ENCODE results near the gene SELENOV.

The SELENOV gene

DNA sequence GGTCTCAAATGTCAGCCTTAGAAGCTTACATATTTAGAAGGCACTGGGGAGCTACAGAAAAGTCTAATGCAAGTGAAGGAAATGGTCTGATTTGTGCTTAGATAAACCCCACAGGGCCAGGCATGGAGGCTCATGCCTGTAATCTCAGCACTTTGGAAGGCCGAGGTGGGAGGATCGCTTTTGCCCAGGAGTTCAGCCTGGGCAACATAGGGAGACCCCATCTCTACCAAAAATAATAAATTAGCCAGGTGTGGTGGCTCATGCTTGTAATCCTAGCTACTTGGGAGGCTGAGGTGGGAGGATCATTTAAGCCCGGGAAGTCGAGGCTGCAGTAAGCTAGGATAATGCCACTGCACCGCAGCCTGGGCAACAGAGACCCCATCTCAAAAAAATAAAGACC, 18.9 kb upstream of the SELENOV start:
- DNase-seq: no peak

GRCh38 chr19:39497701-39497995, 17.3 kb upstream of the SELENOV start:
- DNase-seq: peak; percentile 4

GRCh38 chr19:39497996-39498797, 16.7 kb upstream of the SELENOV start:
- no peak for DNase-seq

GRCh38 chr19:39498798-39499642, 15.9 kb upstream of the SELENOV start, which contains the start of gene DLL3:
Gene DLL3, plus strand, starts transcription at chr19:39498947. Its CDS starts 28 bp downstream, at chr19:39498975.
- no peak for DNase-seq

DNA sequence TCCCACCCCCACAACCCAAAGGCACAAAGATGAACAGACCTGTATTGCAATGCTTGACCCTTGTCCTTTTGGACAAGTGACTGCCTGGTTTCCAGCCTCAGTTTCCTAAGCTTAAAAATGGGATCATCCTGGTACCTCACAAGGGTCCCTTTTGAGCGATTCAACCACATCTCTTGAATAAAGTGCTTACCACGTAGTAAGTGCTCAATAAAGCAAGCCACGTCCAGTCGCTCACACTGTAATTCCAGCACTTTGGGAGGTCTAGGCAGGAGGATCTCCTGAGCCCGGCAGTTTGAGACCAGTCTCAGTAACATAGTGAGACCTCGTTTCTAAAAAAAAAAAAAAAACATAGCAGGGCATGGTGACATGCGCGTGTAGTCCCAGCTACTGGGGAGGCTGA, 15.0 kb upstream of the SELENOV start:
- DNase-seq: no peak

DNA sequence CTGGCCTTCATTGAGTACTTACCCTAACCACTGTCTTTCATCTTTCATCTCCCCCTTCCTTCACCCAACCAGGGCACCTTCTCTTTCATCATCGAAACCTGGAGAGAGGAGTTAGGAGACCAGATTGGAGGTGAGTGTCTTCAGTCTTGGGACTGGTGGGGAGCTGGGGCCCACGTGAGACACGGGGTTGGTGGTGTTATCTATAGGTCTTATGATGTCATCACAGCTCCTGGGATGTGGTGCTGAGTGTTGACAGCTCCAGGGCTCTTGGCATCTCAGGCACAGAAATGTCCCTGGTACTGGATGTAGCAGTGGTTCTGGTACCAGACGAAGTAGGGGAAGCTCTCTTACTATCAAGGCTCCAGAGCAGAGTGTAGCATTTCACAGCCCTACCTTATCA, 14.4 kb upstream of the SELENOV start:
- DNase-seq: no peak

GRCh38 chr19:39501340-39501739, 13.6 kb upstream of the SELENOV start:
- DNase-seq: no peak

- DNase-seq: peak; percentile 33
These were observed 12.1 kb upstream of the SELENOV start for GRCh38 chr19:39502640-39503417.

DNA sequence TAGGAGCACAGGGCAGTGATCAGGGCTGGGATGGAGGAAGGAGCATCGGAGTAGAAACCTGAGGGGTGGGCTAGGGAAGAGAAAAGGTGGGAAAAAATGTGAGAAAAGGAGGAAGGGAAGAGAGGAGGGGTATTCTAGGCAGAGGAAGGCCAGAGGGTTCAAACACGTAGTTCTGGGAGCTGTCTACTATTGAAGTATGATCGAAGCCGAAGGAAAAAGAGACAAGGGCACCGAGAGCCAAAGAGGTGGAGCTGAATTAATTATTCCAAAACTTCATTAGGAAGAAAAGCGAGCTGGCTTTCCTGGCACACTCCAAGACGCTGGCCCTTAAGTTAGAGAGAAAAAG, 8.4 kb upstream of the SELENOV start:
- no peak for DNase-seq

GRCh38 chr19:39506944-39507714, 7.8 kb upstream of the SELENOV start:
- DNase-seq: peak; percentile 65

- DNase-seq: no peak
These were observed 7.1 kb upstream of the SELENOV start for GRCh38 chr19:39507715-39508364.

DNA sequence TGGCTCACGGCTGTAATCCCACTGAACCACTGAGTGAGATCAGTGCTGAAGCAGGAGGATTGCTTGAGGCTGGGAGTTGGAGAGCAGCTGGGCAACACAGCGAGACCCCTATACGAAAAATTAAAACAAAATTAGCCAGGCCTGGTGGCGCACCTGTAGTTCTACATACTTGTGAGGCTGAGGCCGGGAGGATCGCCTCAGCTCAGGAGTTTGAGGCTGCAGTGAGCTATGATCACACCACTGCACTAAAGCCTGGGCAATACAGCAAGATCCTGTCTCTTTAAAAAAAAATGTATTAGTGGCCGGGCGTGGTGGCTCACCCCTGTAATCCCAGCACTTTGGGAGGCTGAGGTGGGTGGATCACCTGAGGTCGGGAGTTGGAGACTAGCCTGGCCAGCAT, 6.3 kb upstream of the SELENOV start:
- DNase-seq: no peak

- no peak for DNase-seq
These were observed 5.7 kb upstream of the SELENOV start for GRCh38 chr19:39509233-39509632.

- DNase-seq: no peak
These were observed 2.0 kb upstream of the SELENOV start for GRCh38 chr19:39512988-39513387.

- no peak for DNase-seq
These were observed 732 bp downstream of the SELENOV start for GRCh38 chr19:39515551-39516191.

- no peak for DNase-seq
These were observed 1.3 kb downstream of the SELENOV start for GRCh38 chr19:39516270-39516669.

GRCh38 chr19:39517432-39517831, 2.5 kb downstream of the SELENOV start:
- no peak for DNase-seq

DNA sequence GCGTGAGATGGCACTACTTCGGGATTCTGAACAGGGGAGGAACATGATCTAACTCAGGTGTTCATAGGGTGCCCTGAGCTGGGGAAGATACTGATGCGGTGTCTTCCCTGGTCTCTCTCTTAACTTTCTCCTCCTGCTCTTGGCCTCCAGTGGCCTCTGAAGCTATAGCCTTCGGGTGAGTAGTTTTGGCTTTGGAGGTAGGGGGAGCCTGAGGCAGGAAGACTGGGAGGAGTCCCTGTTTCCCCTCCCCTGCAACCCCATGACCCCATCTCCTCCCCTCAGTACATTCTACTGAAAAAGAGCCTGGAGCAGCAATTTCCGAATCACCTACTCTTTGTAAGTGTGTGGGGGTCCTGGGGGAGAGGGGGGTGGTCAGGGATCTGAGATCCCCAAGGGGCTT, 3.5 kb downstream of the SELENOV start:
- no peak for DNase-seq

DNA sequence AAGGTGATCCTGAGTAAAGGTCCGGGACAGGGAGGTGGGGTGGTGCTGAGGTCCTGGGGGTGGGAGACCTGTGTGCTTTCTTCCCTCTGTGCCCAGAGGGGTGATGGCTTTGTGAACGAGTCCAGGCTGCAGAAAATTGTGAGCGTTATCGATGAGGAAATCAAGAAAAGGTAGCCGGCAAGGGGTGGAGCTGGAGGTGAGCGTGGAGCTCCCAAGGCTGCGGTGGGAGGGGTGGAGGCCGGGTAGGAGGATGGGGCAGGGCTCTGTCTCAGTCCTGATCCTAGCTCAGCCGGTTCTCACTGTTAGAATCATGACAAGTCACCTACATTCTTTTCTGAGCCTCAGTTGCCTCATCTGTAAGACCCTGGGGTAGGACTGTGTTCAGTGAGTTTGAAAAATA, 4.0 kb downstream of the SELENOV start:
- DNase-seq: no peak

GRCh38 chr19:39520541-39521484, 5.9 kb downstream of the SELENOV start:
- no peak for DNase-seq

- DNase-seq: no peak
These were observed 9.6 kb downstream of the SELENOV start for GRCh38 chr19:39524495-39524894.

Measured in T1000 (cell line).